Measurements from ENCODE around the gene PTGES2. TPM values are rescaled to one million over a fixed set of nuclear protein-coding genes. Genes with fewer than 3 reads are reported as not detected.

Gene PTGES2
- total RNA-seq, 1 donor from 2014 or later = 44.1 TPM

GRCh38 chr9:128084746-128085145 lies 42.8 kb downstream of the PTGES2 start:
- TF ChIP-seq EZH2 (IDR thresholded peaks at IDR 0.05; ENCODE audit: insufficient read depth, low read length) = no peak
- FAIRE-seq = no peak

GRCh38 chr9:128082151-128082550 lies 45.4 kb downstream of the PTGES2 start:
- Histone ChIP-seq H2AFZ (ENCODE audit: low read depth, low read length) (no peak overlapping the region), H3K4me2 (ENCODE audit: low read length) (no peak overlapping the region), H4K20me1 (ENCODE audit: insufficient read depth, low read length) (peaks cover 28% of the 10 kb centered on the region), H3K4me1 (ENCODE audit: insufficient read depth, low read length) (peaks cover 35% of the 10 kb centered on the region), H3K79me2 (ENCODE audit: insufficient read depth, low read length) (peaks cover 53% of the 10 kb centered on the region), H3K27me3 (ENCODE audit: insufficient read depth, low read length) (no peaks in the 10 kb centered on the region), H3K9ac (ENCODE audit: low read length) (no peak overlapping the region), H3K36me3 (ENCODE audit: insufficient read depth, low read length) (peaks cover 3% of the 10 kb centered on the region), H3K4me3 (ENCODE audit: insufficient read depth, low read depth, low read length) (no peak overlapping the region), H3K27ac (ENCODE audit: low read depth, low read length) (peak overlapping the region; percentile 81), H3K9me3 (ENCODE audit: insufficient read depth, low read depth, low read length) (no peaks in the 10 kb centered on the region)
- Mint-ChIP-seq H3K27me3 (ENCODE audit: low read depth, unreplicated experiment) (no peaks in the 10 kb centered on the region), H3K9me3 (ENCODE audit: unreplicated experiment) (no peaks in the 10 kb centered on the region), H3K36me3 (ENCODE audit: low read depth, unreplicated experiment) (peaks cover 2% of the 10 kb centered on the region), H3K4me3 (ENCODE audit: unreplicated experiment) (no peak overlapping the region), H3K4me1 (ENCODE audit: low read depth, unreplicated experiment) (peaks cover 34% of the 10 kb centered on the region), H3K27ac (ENCODE audit: unreplicated experiment) (peak overlapping the region; percentile 47)
- TF ChIP-seq EZH2 (IDR thresholded peaks at IDR 0.05; ENCODE audit: insufficient read depth, low read length) = no peak
- TF ChIP-seq CTCF (IDR thresholded peaks at IDR 0.05; ENCODE audit: insufficient read depth, low read depth, low read length) = no peak
- DNase-seq (ENCODE audit: low read depth) = no peak
- no peak for FAIRE-seq

More at GRCh38 chr9:128084746-128085145, 42.8 kb downstream of the PTGES2 start:
- no peak overlapping the region for H3K4me3 ChIP-seq (ENCODE audit: insufficient read depth, low read depth, low read length)
- peaks cover 4% of the 10 kb centered on the region for H3K36me3 ChIP-seq (ENCODE audit: insufficient read depth, low read length)
- H3K9ac ChIP-seq (ENCODE audit: low read length) = no peak overlapping the region
- H3K4me1 Mint-ChIP-seq (ENCODE audit: low read depth, unreplicated experiment) = peaks cover 19% of the 10 kb centered on the region
- no peaks in the 10 kb centered on the region for H3K9me3 Mint-ChIP-seq (ENCODE audit: unreplicated experiment)
- H3K4me2 ChIP-seq (ENCODE audit: low read length) = no peak overlapping the region
- no peak overlapping the region for H3K27ac ChIP-seq (ENCODE audit: low read depth, low read length)
- no peaks in the 10 kb centered on the region for H3K27me3 Mint-ChIP-seq (ENCODE audit: low read depth, unreplicated experiment)
- no peaks in the 10 kb centered on the region for H3K9me3 ChIP-seq (ENCODE audit: insufficient read depth, low read depth, low read length)
- H3K4me3 Mint-ChIP-seq (ENCODE audit: unreplicated experiment) = no peak overlapping the region
- peaks cover 57% of the 10 kb centered on the region for H3K79me2 ChIP-seq (ENCODE audit: insufficient read depth, low read length)
- DNase-seq (ENCODE audit: low read depth) = no peak
- H4K20me1 ChIP-seq (ENCODE audit: insufficient read depth, low read length) = peaks cover 29% of the 10 kb centered on the region
- H3K36me3 Mint-ChIP-seq (ENCODE audit: low read depth, unreplicated experiment) = peaks cover 2% of the 10 kb centered on the region
- no peak overlapping the region for H2AFZ ChIP-seq (ENCODE audit: low read depth, low read length)
- H3K27me3 ChIP-seq (ENCODE audit: insufficient read depth, low read length) = no peaks in the 10 kb centered on the region
- H3K4me1 ChIP-seq (ENCODE audit: insufficient read depth, low read length) = peaks cover 23% of the 10 kb centered on the region
- H3K27ac Mint-ChIP-seq (ENCODE audit: unreplicated experiment) = no peak overlapping the region

GRCh38 chr9:128081056-128081455 lies 46.5 kb downstream of the PTGES2 start:
- no peak for FAIRE-seq

More at GRCh38 chr9:128081056-128081455, 46.5 kb downstream of the PTGES2 start:
- no peaks in the 10 kb centered on the region for H3K9me3 Mint-ChIP-seq (ENCODE audit: unreplicated experiment)
- no peaks in the 10 kb centered on the region for H3K36me3 ChIP-seq (ENCODE audit: insufficient read depth, low read length)
- TF ChIP-seq EZH2 (IDR thresholded peaks at IDR 0.05; ENCODE audit: insufficient read depth, low read length) = no peak
- TF ChIP-seq CTCF (IDR thresholded peaks at IDR 0.05; ENCODE audit: insufficient read depth, low read depth, low read length) = no peak
- H3K4me1 ChIP-seq (ENCODE audit: insufficient read depth, low read length) = peaks cover 35% of the 10 kb centered on the region
- peak overlapping the region; percentile 43 for H3K4me3 Mint-ChIP-seq (ENCODE audit: unreplicated experiment)
- peaks cover 34% of the 10 kb centered on the region for H3K4me1 Mint-ChIP-seq (ENCODE audit: low read depth, unreplicated experiment)
- no peak overlapping the region for H3K4me3 ChIP-seq (ENCODE audit: insufficient read depth, low read depth, low read length)
- H3K27ac ChIP-seq (ENCODE audit: low read depth, low read length) = peak overlapping the region; percentile 81
- peak; percentile 81 for DNase-seq (ENCODE audit: low read depth)
- no peaks in the 10 kb centered on the region for H3K9me3 ChIP-seq (ENCODE audit: insufficient read depth, low read depth, low read length)
- peak overlapping the region; percentile 60 for H3K4me2 ChIP-seq (ENCODE audit: low read length)
- peaks cover 58% of the 10 kb centered on the region for H3K79me2 ChIP-seq (ENCODE audit: insufficient read depth, low read length)
- H3K27me3 ChIP-seq (ENCODE audit: insufficient read depth, low read length) = no peaks in the 10 kb centered on the region
- peak overlapping the region; percentile 52 for H3K9ac ChIP-seq (ENCODE audit: low read length)
- no peaks in the 10 kb centered on the region for H3K27me3 Mint-ChIP-seq (ENCODE audit: low read depth, unreplicated experiment)
- peak overlapping the region; percentile 49 for H3K27ac Mint-ChIP-seq (ENCODE audit: unreplicated experiment)
- H4K20me1 ChIP-seq (ENCODE audit: insufficient read depth, low read length) = peaks cover 33% of the 10 kb centered on the region
- H2AFZ ChIP-seq (ENCODE audit: low read depth, low read length) = no peak overlapping the region
- H3K36me3 Mint-ChIP-seq (ENCODE audit: low read depth, unreplicated experiment) = peaks cover 2% of the 10 kb centered on the region
